HG03159 (cell line): ENCODE measurements around the gene LRRC74B.
"Not testable (repeated sequence)": the region's sequence is repeated elsewhere in the genome, so short reads cannot be mapped to it uniquely, and the experiment has no call there.

Experiments
- ATAC-seq: cut with Tn5 transposase; IDR thresholded peaks from one replicate; pipeline ENCODE4 v1.9.1; 2021; ENCODE audit warnings: mild to moderate bottlenecking, moderate library complexity; ENCODE audit not compliant: unreplicated experiment

The LRRC74B gene

GRCh38 chr22:21031545-21032036, 14.2 kb upstream of the LRRC74B start:
- ATAC-seq, result no peak

- ATAC-seq, result no peak
These were observed 13.5 kb upstream of the LRRC74B start, which contains the start of gene SLC7A4 for GRCh38 chr22:21032037-21032867. Gene SLC7A4, minus strand, starts transcription at chr22:21032561. Its CDS starts 749 bp downstream, at chr22:21031812.

- no peak for ATAC-seq
These were observed 12.7 kb upstream of the LRRC74B start for GRCh38 chr22:21032868-21033688.

- ATAC-seq, result no peak
These were observed 11.9 kb upstream of the LRRC74B start for GRCh38 chr22:21033895-21034294.

- no peak for ATAC-seq
These were observed 10.8 kb upstream of the LRRC74B start for GRCh38 chr22:21034989-21035388.

GRCh38 chr22:21038405-21038804, 7.3 kb upstream of the LRRC74B start:
- no peak for ATAC-seq

- ATAC-seq, result not testable (repeated sequence)
These were observed 6.6 kb upstream of the LRRC74B start for GRCh38 chr22:21039158-21039557.

- ATAC-seq, result no peak
These were observed 3.8 kb upstream of the LRRC74B start for GRCh38 chr22:21041937-21042336.

- ATAC-seq, result no peak
These were observed 2.5 kb upstream of the LRRC74B start for GRCh38 chr22:21042978-21043859.

GRCh38 chr22:21043860-21044535, 1.7 kb upstream of the LRRC74B start:
- ATAC-seq, result no peak

- peak; percentile 13 for ATAC-seq
These were observed 688 bp upstream of the LRRC74B start for GRCh38 chr22:21044931-21045584.

- no peak for ATAC-seq
These were observed 1.4 kb downstream of the LRRC74B start for GRCh38 chr22:21047035-21047661.

- ATAC-seq, result no peak
These were observed 2.0 kb downstream of the LRRC74B start for GRCh38 chr22:21047730-21048129.

- ATAC-seq, result not testable (repeated sequence)
These were observed 2.7 kb downstream of the LRRC74B start for GRCh38 chr22:21048448-21048847.

- ATAC-seq, result not testable (repeated sequence)
These were observed 3.2 kb downstream of the LRRC74B start for GRCh38 chr22:21048965-21049364.

GRCh38 chr22:21051145-21051830, 5.5 kb downstream of the LRRC74B start:
- no peak for ATAC-seq

- ATAC-seq, result no peak
These were observed 6.2 kb downstream of the LRRC74B start for GRCh38 chr22:21051831-21052400.
